ENCODE results near the gene COL28A1. TPM values are rescaled to one million over a fixed set of nuclear protein-coding genes. Genes with fewer than 3 reads are reported as not detected.

COL28A1 gene
- total and polyA plus RNA-seq, 2 experiments from 2014 or later: 0.31 to 0.70 TPM

DNA sequence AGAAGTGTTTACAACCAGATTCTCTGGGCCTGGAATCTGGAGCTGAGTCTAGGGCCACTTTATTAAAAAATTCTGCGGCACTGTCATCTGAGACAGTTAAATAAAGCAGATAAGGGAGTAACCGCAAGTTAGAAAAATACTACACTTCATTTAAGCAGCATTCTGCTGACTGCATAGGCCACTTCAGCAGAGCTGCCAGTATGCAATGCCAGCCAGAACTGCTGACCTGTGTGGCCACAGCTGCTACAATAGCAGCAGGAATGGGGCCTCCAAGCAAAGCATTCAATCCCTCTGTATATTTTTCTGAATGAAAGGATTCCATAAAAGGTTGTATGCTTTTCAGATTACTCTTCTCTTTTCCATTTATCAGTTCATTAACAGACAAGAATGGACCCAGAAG is 136.0 kb downstream of the COL28A1 start:
- H3K79me2 ChIP-seq (replicated peaks; ENCODE audit: insufficient read depth): no peaks in the 10 kb centered on the region
- no peak overlapping the region for H3K27ac Mint-ChIP-seq
- H3F3A ChIP-seq (replicated peaks; ENCODE audit: low read depth): no peaks in the 10 kb centered on the region
- no peaks in the 10 kb centered on the region for H3K27me3 ChIP-seq (ENCODE audit: insufficient read depth)
- H3K4me2 ChIP-seq: no peak overlapping the region
- H3K36me3 ChIP-seq (ENCODE audit: insufficient read depth): no peaks in the 10 kb centered on the region
- H3K4me3 Mint-ChIP-seq: no peak overlapping the region
- no peak overlapping the region for H2AFZ ChIP-seq
- ATAC-seq (no peak), DNase-seq (ENCODE audit: low spot score) (no peak)
- no peak for TF ChIP-seq ZNF462 (CRISPR knock-in tag; IDR thresholded peaks at IDR 0.05)
- no peak for TF ChIP-seq EZH2phosphoT487 (IDR thresholded peaks at IDR 0.05; ENCODE audit: unreplicated experiment)
- no peak for TF ChIP-seq CREB1 (CRISPR knock-in tag; IDR thresholded peaks at IDR 0.05; ENCODE audit: low read depth)
- no peak for TF ChIP-seq ZNF114 (CRISPR knock-in tag; IDR thresholded peaks at IDR 0.05)
- TF ChIP-seq ZNF331 (CRISPR knock-in tag; IDR thresholded peaks at IDR 0.05; ENCODE audit: low read depth): no peak
- TF ChIP-seq, protein P1, sequence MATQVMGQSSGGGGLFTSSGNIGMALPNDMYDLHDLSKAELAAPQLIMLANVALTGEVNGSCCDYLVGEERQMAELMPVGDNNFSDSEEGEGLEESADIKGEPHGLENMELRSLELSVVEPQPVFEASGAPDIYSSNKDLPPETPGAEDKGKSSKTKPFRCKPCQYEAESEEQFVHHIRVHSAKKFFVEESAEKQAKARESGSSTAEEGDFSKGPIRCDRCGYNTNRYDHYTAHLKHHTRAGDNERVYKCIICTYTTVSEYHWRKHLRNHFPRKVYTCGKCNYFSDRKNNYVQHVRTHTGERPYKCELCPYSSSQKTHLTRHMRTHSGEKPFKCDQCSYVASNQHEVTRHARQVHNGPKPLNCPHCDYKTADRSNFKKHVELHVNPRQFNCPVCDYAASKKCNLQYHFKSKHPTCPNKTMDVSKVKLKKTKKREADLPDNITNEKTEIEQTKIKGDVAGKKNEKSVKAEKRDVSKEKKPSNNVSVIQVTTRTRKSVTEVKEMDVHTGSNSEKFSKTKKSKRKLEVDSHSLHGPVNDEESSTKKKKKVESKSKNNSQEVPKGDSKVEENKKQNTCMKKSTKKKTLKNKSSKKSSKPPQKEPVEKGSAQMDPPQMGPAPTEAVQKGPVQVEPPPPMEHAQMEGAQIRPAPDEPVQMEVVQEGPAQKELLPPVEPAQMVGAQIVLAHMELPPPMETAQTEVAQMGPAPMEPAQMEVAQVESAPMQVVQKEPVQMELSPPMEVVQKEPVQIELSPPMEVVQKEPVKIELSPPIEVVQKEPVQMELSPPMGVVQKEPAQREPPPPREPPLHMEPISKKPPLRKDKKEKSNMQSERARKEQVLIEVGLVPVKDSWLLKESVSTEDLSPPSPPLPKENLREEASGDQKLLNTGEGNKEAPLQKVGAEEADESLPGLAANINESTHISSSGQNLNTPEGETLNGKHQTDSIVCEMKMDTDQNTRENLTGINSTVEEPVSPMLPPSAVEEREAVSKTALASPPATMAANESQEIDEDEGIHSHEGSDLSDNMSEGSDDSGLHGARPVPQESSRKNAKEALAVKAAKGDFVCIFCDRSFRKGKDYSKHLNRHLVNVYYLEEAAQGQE (IDR thresholded peaks at IDR 0.05; ENCODE audit: unreplicated experiment): no peak
- no peak for TF ChIP-seq NANOG (IDR thresholded peaks at IDR 0.05; ENCODE audit: borderline replicate concordance)
- TF ChIP-seq, protein P2, sequence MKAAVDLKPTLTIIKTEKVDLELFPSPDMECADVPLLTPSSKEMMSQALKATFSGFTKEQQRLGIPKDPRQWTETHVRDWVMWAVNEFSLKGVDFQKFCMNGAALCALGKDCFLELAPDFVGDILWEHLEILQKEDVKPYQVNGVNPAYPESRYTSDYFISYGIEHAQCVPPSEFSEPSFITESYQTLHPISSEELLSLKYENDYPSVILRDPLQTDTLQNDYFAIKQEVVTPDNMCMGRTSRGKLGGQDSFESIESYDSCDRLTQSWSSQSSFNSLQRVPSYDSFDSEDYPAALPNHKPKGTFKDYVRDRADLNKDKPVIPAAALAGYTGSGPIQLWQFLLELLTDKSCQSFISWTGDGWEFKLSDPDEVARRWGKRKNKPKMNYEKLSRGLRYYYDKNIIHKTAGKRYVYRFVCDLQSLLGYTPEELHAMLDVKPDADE (IDR thresholded peaks at IDR 0.05): no peak
- no peak for TF ChIP-seq JUNB (IDR thresholded peaks at IDR 0.05; ENCODE audit: unreplicated experiment)
- TF ChIP-seq POLR2AphosphoS5 (IDR thresholded peaks at IDR 0.05; ENCODE audit: low read depth): no peak
- no peak for TF ChIP-seq EZH2 (IDR thresholded peaks at IDR 0.05; ENCODE audit: low read depth, unreplicated experiment)
- TF ChIP-seq STAT1 (IDR thresholded peaks at IDR 0.05; ENCODE audit: unreplicated experiment): no peak
- no peak for TF ChIP-seq CTCF (conservative IDR thresholded peaks at IDR 0.05; ENCODE audit: low read depth in 2 of 2)
- no peak overlapping the region for H3K4me3 ChIP-seq
- no peaks in the 10 kb centered on the region for H3K4me1 ChIP-seq (ENCODE audit: insufficient read depth)
- H3K9me3 Mint-ChIP-seq: no peaks in the 10 kb centered on the region
- no peaks in the 10 kb centered on the region for H4K20me1 ChIP-seq (replicated peaks; ENCODE audit: insufficient read depth)
- H3K27ac ChIP-seq (ENCODE audit: low read depth): no peak overlapping the region
- no peaks in the 10 kb centered on the region for H3K36me3 Mint-ChIP-seq (ENCODE audit: low read depth)
- 0 out of 3 replicates have a peak, but pooled peaks cover 2% of the 10 kb centered on the region for H3K4me1 Mint-ChIP-seq
- H3K9me2 ChIP-seq (ENCODE audit: insufficient read depth): 0 out of 2 replicates have a peak, but pooled peaks cover 5% of the 10 kb centered on the region
- H3K27me3 Mint-ChIP-seq (ENCODE audit: insufficient read depth, low read depth, poor library complexity): peaks cover 1% of the 10 kb centered on the region
